ENCODE data around the gene ARHGEF2.
A peak's percentile ranks its signal among the peaks of the same experiment; 100 is the strongest.

Gene ARHGEF2

DNA sequence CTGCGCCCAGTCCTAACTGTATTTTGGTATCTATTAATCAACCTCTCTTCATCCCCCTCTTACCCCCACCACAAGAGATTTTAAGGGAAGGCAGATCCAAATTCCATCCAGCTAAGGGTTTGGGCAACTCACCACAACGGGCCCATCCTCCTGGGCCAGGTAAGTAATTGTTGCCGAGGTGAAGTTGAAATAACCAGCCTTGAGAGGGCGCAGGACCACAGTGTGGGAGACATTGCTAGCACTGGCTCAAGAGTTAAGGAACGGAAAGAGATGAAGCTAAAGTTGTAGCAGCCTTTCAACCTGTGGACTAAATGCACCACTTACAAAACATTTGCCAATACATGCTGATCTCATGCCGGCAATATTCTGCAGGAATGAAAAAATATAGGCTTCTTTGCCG is 36.5 kb upstream of the ARHGEF2 start:
- no peak overlapping the region for H3K4me3 ChIP-seq (IDR thresholded peaks at IDR 0.05; ENCODE audit: insufficient read depth, low read depth, low read length)
- no peaks in the 10 kb centered on the region for H4K20me1 ChIP-seq (ENCODE audit: insufficient read depth)
- no peaks in the 10 kb centered on the region for H3K27me3 ChIP-seq (ENCODE audit: insufficient read depth, low read depth)
- no peak overlapping the region for H3K4me2 ChIP-seq
- H3K9ac ChIP-seq: no peak overlapping the region
- TF ChIP-seq, protein P1, sequence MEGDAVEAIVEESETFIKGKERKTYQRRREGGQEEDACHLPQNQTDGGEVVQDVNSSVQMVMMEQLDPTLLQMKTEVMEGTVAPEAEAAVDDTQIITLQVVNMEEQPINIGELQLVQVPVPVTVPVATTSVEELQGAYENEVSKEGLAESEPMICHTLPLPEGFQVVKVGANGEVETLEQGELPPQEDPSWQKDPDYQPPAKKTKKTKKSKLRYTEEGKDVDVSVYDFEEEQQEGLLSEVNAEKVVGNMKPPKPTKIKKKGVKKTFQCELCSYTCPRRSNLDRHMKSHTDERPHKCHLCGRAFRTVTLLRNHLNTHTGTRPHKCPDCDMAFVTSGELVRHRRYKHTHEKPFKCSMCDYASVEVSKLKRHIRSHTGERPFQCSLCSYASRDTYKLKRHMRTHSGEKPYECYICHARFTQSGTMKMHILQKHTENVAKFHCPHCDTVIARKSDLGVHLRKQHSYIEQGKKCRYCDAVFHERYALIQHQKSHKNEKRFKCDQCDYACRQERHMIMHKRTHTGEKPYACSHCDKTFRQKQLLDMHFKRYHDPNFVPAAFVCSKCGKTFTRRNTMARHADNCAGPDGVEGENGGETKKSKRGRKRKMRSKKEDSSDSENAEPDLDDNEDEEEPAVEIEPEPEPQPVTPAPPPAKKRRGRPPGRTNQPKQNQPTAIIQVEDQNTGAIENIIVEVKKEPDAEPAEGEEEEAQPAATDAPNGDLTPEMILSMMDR (conservative IDR thresholded peaks at IDR 0.05; ENCODE audit: low read depth, low read length): 0 out of 2 replicates have a peak, but pooled peaks have one; percentile 13
- peaks cover 76% of the 10 kb centered on the region; the same call in 1 of the 2 replicates for H3K36me3 ChIP-seq (ENCODE audit: insufficient read depth)
- peaks cover 46% of the 10 kb centered on the region for H3K79me2 ChIP-seq (ENCODE audit: insufficient read depth, low read depth)
- no peak overlapping the region for H3K27ac ChIP-seq
- peaks cover 70% of the 10 kb centered on the region for H3K4me1 ChIP-seq (ENCODE audit: low read depth, poor library complexity, severe bottlenecking)
- no peak overlapping the region for H2AFZ ChIP-seq (ENCODE audit: low read depth)

DNA sequence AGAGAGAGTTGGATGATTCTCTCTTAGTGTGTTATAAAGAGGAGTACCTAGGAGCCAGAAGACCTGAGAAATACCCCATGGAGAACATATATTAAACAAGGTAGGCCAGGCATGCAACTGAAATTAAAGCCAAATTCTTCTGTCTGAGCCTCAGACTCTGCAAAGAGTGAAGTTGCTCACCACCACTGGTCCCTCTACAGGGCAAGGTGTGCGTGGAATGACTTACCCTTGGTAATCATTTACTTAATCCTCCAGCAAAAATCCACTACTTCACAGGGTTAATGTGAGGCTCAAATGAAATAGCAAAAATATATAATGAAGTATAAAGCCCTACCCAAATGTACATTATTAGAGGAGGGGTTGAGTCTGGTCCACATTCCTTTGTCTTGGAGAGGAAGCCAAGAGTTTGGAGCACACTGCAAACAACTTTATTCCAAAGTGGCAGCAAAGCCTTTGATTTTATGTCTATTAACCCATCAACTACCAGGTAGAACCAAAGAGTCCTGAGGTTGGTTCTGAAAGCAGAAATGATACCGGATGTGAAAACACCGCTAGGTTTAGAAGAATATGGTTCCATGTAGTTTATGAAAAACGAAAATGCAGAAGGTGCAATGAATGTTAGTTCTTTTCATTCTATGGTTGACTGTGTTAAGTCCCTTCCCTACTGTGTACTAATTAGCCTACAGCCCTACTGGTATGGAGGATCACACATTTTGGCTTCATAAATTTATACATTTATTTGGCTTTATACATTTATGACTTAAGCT is 33.9 kb upstream of the ARHGEF2 start:
- Histone ChIP-seq H2AFZ (ENCODE audit: low read depth) (no peak overlapping the region), H3K4me3 (IDR thresholded peaks at IDR 0.05; ENCODE audit: insufficient read depth, low read depth, low read length) (peak overlapping the region; percentile 8), H3K9ac (no peak overlapping the region), H4K20me1 (ENCODE audit: insufficient read depth) (no peaks in the 10 kb centered on the region), H3K4me1 (ENCODE audit: low read depth, poor library complexity, severe bottlenecking) (peaks cover 66% of the 10 kb centered on the region), H3K36me3 (ENCODE audit: insufficient read depth) (peaks cover 72% of the 10 kb centered on the region; the same call in 1 of the 2 replicates), H3K27me3 (ENCODE audit: insufficient read depth, low read depth) (no peaks in the 10 kb centered on the region), H3K27ac (no peak overlapping the region; the same call in 1 of the 2 replicates), H3K79me2 (ENCODE audit: insufficient read depth, low read depth) (peaks cover 20% of the 10 kb centered on the region; the same call in 1 of the 2 replicates), H3K4me2 (peak overlapping the region; percentile 0; the same call in 1 of the 2 replicates)
- TF ChIP-seq, protein P1 (conservative IDR thresholded peaks at IDR 0.05; ENCODE audit: low read depth, low read length): no peak

DNA sequence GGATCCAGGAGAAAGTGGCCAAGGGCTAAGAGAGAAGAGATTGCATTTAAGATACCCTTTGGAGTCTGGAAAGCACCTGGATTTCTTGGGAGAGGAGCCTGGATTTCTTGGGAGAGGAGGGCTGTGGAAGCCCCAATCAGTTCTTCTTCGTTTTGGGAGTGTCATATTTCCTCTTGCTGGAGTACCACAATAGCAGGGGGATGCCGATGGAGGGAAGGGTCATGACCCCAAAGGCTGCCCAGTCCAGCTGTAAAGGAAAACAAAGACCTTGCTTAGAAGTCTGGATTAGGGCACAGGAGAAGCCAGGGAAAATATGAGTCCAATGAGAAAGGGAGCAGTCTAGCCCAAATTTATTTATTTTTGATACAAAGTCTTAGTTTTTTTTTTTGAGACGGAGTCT is 31.1 kb upstream of the ARHGEF2 start:
- Histone ChIP-seq H3K79me2 (ENCODE audit: insufficient read depth, low read depth) (peaks cover 5% of the 10 kb centered on the region; the same call in 1 of the 2 replicates), H3K27me3 (ENCODE audit: insufficient read depth, low read depth) (no peaks in the 10 kb centered on the region), H4K20me1 (ENCODE audit: insufficient read depth) (no peaks in the 10 kb centered on the region), H3K4me1 (ENCODE audit: low read depth, poor library complexity, severe bottlenecking) (peaks cover 61% of the 10 kb centered on the region), H3K27ac (peak overlapping the region; percentile 2; the same call in 1 of the 2 replicates), H3K36me3 (ENCODE audit: insufficient read depth) (peaks cover 62% of the 10 kb centered on the region; the same call in 1 of the 2 replicates), H3K9ac (no peak overlapping the region), H2AFZ (ENCODE audit: low read depth) (no peak overlapping the region), H3K4me3 (IDR thresholded peaks at IDR 0.05; ENCODE audit: insufficient read depth, low read depth, low read length) (no peak overlapping the region), H3K4me2 (peak overlapping the region; percentile 11)
- TF ChIP-seq, protein P1 (conservative IDR thresholded peaks at IDR 0.05; ENCODE audit: low read depth, low read length): no peak; the same call in 1 of the 2 replicates

DNA sequence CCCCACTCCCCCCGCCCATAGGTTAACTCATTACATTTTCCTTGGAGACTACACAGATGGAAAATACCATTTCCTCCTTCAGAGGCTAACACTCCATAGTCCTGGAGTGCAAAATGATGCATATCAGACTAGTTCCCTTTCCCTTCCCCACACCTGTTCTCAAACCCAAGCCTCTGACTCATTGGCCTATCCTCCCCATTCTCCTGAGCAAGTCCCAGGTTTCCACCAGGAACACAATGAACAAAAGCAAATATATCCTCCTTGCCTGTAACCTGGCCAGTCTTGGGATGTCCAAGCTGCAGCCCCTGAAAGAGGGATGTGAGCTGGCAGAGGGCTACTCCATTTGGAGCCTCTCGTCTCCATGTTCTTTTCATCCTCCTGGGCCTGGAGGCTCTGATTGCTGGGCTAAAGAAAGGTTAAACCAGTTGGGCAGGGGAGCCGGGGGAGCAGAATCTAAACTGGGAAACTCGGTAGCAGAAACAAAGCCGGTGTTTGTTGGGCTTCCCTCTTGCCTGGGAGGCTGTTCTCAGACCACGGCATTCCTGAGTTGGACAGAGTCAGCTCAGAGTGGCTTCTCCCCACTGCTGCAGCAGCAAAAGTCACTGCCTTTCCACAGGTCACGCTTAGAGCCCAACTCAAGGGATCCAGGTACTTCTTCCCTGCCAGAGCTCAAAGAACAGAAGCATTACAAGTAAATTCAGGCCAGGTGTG is 28.5 kb upstream of the ARHGEF2 start:
- Histone ChIP-seq H4K20me1 (ENCODE audit: insufficient read depth) (no peaks in the 10 kb centered on the region), H3K27me3 (ENCODE audit: insufficient read depth, low read depth) (no peaks in the 10 kb centered on the region), H3K36me3 (ENCODE audit: insufficient read depth) (peaks cover 36% of the 10 kb centered on the region; the same call in 1 of the 2 replicates), H3K79me2 (ENCODE audit: insufficient read depth, low read depth) (no peaks in the 10 kb centered on the region), H3K27ac (no peak overlapping the region), H3K4me3 (IDR thresholded peaks at IDR 0.05; ENCODE audit: insufficient read depth, low read depth, low read length) (no peak overlapping the region), H3K4me2 (no peak overlapping the region), H3K9ac (no peak overlapping the region), H2AFZ (ENCODE audit: low read depth) (no peak overlapping the region), H3K4me1 (ENCODE audit: low read depth, poor library complexity, severe bottlenecking) (peaks cover 35% of the 10 kb centered on the region)
- TF ChIP-seq, protein P1 (conservative IDR thresholded peaks at IDR 0.05; ENCODE audit: low read depth, low read length): no peak

Measured in KMS-11 (cell line).